DND-41 (cell line): Measurements from ENCODE around the gene RIOX2.

Experiments used
- ATAC-seq: fragments of 200-7000 bp; cut with Tn5 transposase; 3 replicates; pipeline ENCODE4 v1.9.1; 2021; ENCODE audit warnings: low read depth; ENCODE audit not compliant: insufficient read depth
- DNase-seq: peaks from one replicate; pipeline ENCODE4 v3.0.0-alpha.2; 2020
- H2AFZ ChIP-seq: 2 replicates; pipeline ENCODE4 v1.6.0; 2012; ENCODE audit warnings: low read depth, low read length
- H3K27ac ChIP-seq: 2 replicates; pipeline ENCODE4 v1.5.1; 2012; ENCODE audit warnings: low read length, inconsistent platforms
- H3K27me3 ChIP-seq: fragments of 200-600 bp; sonication (generic); 2 replicates; pipeline ENCODE4 v1.6.0; 2012; ENCODE audit warnings: low read length, mild to moderate bottlenecking, inconsistent platforms; ENCODE audit not compliant: insufficient read depth, poor library complexity
- H3K36me3 ChIP-seq: 2 replicates; pipeline ENCODE4 v1.5.1; 2012; ENCODE audit warnings: low read length, inconsistent platforms; ENCODE audit not compliant: insufficient read depth
- H3K4me1 ChIP-seq: 2 replicates; pipeline ENCODE4 v1.5.1; 2012; ENCODE audit warnings: mild to moderate bottlenecking, low read length; ENCODE audit not compliant: insufficient read depth
- H3K4me2 ChIP-seq: 2 replicates; pipeline ENCODE4 v1.6.0; 2012; ENCODE audit warnings: mild to moderate bottlenecking, moderate library complexity, low read length, inconsistent platforms; ENCODE audit not compliant: insufficient read depth
- H3K4me3 ChIP-seq, 2 experiments: fragments of 200-600 bp in 1 of 2; shearing (Covaris generic) in 1 of 2; 2 replicates each; pipeline ENCODE4 v1.5.1; 2012 to 2016; ENCODE audit warnings: inconsistent platforms in 2 of 2, low read length in 2 of 2, mild to moderate bottlenecking in 2 of 2, low read depth in 1 of 2, moderate library complexity in 1 of 2
- H3K79me2 ChIP-seq: 2 replicates; pipeline ENCODE4 v1.6.0; 2012; ENCODE audit warnings: low read length, inconsistent platforms; ENCODE audit not compliant: insufficient read depth
- H3K9ac ChIP-seq: 2 replicates; pipeline ENCODE4 v1.6.0; 2012; ENCODE audit warnings: low read depth, mild to moderate bottlenecking, inconsistent platforms, low read length, moderate library complexity
- H3K9me3 ChIP-seq: 2 replicates; pipeline ENCODE4 v1.5.1; 2012; ENCODE audit warnings: low read length, moderate library complexity, mild to moderate bottlenecking, inconsistent platforms; ENCODE audit not compliant: insufficient read depth, severe bottlenecking
- H4K20me1 ChIP-seq: 2 replicates; pipeline ENCODE4 v1.6.0; 2012; ENCODE audit warnings: low read length; ENCODE audit not compliant: insufficient read depth
- CTCF ChIP-seq: IDR thresholded peaks from 2 replicates; pipeline ENCODE4 v1.5.1; 2012; ENCODE audit warnings: borderline replicate concordance, low read length, moderate library complexity, mild to moderate bottlenecking; ENCODE audit not compliant: poor library complexity, severe bottlenecking; ENCODE audit errors: extremely low read depth
- EZH2 ChIP-seq: IDR thresholded peaks from 3 replicates; pipeline ENCODE4 v1.6.1; 2012; ENCODE audit warnings: borderline replicate concordance, low read depth, mild to moderate bottlenecking, moderate library complexity, low read length, inconsistent platforms; ENCODE audit not compliant: severe bottlenecking

RIOX2 gene

GRCh38 chr3:97969541-97969940, 2.7 kb downstream of the RIOX2 start:
- Histone ChIP-seq H3K9ac (no peak overlapping the region), H3K36me3 (peaks cover 6% of the 10 kb centered on the region; the same call in 1 of the 2 replicates), H3K4me1 (peaks cover 47% of the 10 kb centered on the region), H3K9me3 (no peaks in the 10 kb centered on the region), H3K79me2 (peaks cover 29% of the 10 kb centered on the region; the same call in 1 of the 2 replicates), H4K20me1 (no peaks in the 10 kb centered on the region), H2AFZ (no peak overlapping the region), H3K27me3 (no peaks in the 10 kb centered on the region), H3K4me2 (peak overlapping the region; percentile 60; the same call in 1 of the 2 replicates), H3K27ac (no peak overlapping the region), H3K4me3 (no peak overlapping the region)
- ATAC-seq (no peak), DNase-seq (no peak)
- TF ChIP-seq CTCF = no peak
- no peak for TF ChIP-seq EZH2

- TF ChIP-seq CTCF (no peak), EZH2 (no peak)
- no peaks in the 10 kb centered on the region for H3K27me3 ChIP-seq
- H3K9ac ChIP-seq = no peak overlapping the region
- ATAC-seq (peak; percentile 40; the same call in 2 of the 3 replicates), DNase-seq (peak; percentile 22)
- H3K4me1 ChIP-seq = peaks cover 47% of the 10 kb centered on the region
- no peaks in the 10 kb centered on the region for H3K9me3 ChIP-seq
- no peak overlapping the region for H2AFZ ChIP-seq
- H4K20me1 ChIP-seq = no peaks in the 10 kb centered on the region
- H3K36me3 ChIP-seq = peaks cover 10% of the 10 kb centered on the region; the same call in 1 of the 2 replicates
- H3K4me2 ChIP-seq = no peak overlapping the region
- H3K79me2 ChIP-seq = peaks cover 35% of the 10 kb centered on the region; the same call in 1 of the 2 replicates
- no peak overlapping the region for H3K27ac ChIP-seq
- H3K4me3 ChIP-seq = no peak overlapping the region
Observed at GRCh38 chr3:97968376-97968775, 3.9 kb downstream of the RIOX2 start.

- H4K20me1 ChIP-seq = no peaks in the 10 kb centered on the region
- no peak for DNase-seq
- H3K27me3 ChIP-seq = no peaks in the 10 kb centered on the region
- no peak overlapping the region for H3K4me2 ChIP-seq
- H3K27ac ChIP-seq = no peak overlapping the region
- H3K79me2 ChIP-seq = peaks cover 39% of the 10 kb centered on the region; the same call in 1 of the 2 replicates
- TF ChIP-seq EZH2 (no peak), CTCF (peak; percentile 4)
- H3K4me1 ChIP-seq = peaks cover 44% of the 10 kb centered on the region
- H3K4me3 ChIP-seq = no peak overlapping the region
- H3K9ac ChIP-seq = no peak overlapping the region
- no peak for ATAC-seq
- H2AFZ ChIP-seq = no peak overlapping the region
- H3K36me3 ChIP-seq = peaks cover 13% of the 10 kb centered on the region
- no peaks in the 10 kb centered on the region for H3K9me3 ChIP-seq
Observed at GRCh38 chr3:97967966-97968365, 4.3 kb downstream of the RIOX2 start.
